HepG2 (cell line): ENCODE results near the gene ICE2. TPM values are rescaled to one million over a fixed set of nuclear protein-coding genes. Genes with fewer than 3 reads are reported as not detected.

Experiments used
- ATAC-seq: fragments of 200-7000 bp; cut with Tn5 transposase; 3 replicates; pipeline ENCODE4 v1.9.1; 2020; ENCODE audit warnings: mild to moderate bottlenecking, moderate library complexity
- BruUV-seq: library from RNA; stranded (reverse); fragments of 400-500 nt; replicated peaks from 2 replicates; lab custom pipeline; 2021; lab: Mats Ljungman, UMichigan
- CTCF ChIA-PET: fragments of 300-600 bp; formaldehyde crosslinking; extraction: SDS; loops from one replicate; lab custom pipeline; 2021; ENCODE audit warnings: low total read pairs, inconsistent platforms, low intra/inter-chr PET ratio; lab: Yijun Ruan, JAX
- POLR2A ChIA-PET: fragments of 350-600 bp; sonication (Branson Sonifier 250); formaldehyde crosslinking; loops from one replicate; lab custom pipeline; 2020; ENCODE audit warnings: antibody characterized with exemption, inconsistent platforms; lab: Yijun Ruan, JAX
- DNase-seq: peaks from one replicate; pipeline ENCODE4 v3.0.0-alpha.2; 2015; ENCODE audit warnings: low spot score
- FAIRE-seq: peaks from 3 replicates; lab custom pipeline; 2011; peaks lifted over from hg19 to GRCh38; lab: Jason Lieb, UNC
- H2AFZ ChIP-seq: one replicate; pipeline ENCODE4 v1.6.1; 2011; ENCODE audit warnings: low read length, inconsistent platforms
- H3K27ac ChIP-seq: fragments of 300-600 bp; 3 replicates; pipeline ENCODE4 v1.8.0; 2011; ENCODE audit warnings: mixed run types, mild to moderate bottlenecking, mixed read lengths, low read length, inconsistent platforms; ENCODE audit not compliant: insufficient read depth; ENCODE audit errors: extremely low read length
- H3K27me3 ChIP-seq, 2 experiments: fragments of 200-600 bp in 1 of 2; 2 replicates in 1 of 2; 3 replicates in 1 of 2; pipeline versions ENCODE4 v1.6.0 to v1.8.0; 2011; ENCODE audit warnings: low read length in 2 of 2, mild to moderate bottlenecking in 2 of 2, moderate library complexity in 2 of 2, inconsistent platforms in 1 of 2; ENCODE audit not compliant: insufficient read depth in 2 of 2, control insufficient read depth in 1 of 2
- H3K36me3 ChIP-seq, 2 experiments: fragments of 200-600 bp in 1 of 2; replicated peaks in 1 of 2; 2 replicates in 1 of 2; 3 replicates in 1 of 2; pipeline versions ENCODE4 v1.5.1 to v1.8.0; 2011; ENCODE audit warnings: low read length in 2 of 2, inconsistent platforms in 1 of 2; ENCODE audit not compliant: insufficient read depth in 2 of 2, control insufficient read depth in 1 of 2
- H3K4me1 ChIP-seq: 2 replicates; pipeline ENCODE4 v1.5.1; 2012; ENCODE audit warnings: low read length, inconsistent platforms; ENCODE audit not compliant: insufficient read depth
- H3K4me2 ChIP-seq: 2 replicates; pipeline ENCODE4 v1.6.0; 2011; ENCODE audit warnings: low read depth, low read length, inconsistent platforms
- H3K4me3 ChIP-seq, 3 experiments: fragments of 200-600 bp in 1 of 3; sonication (generic), shearing (Covaris generic) in 1 of 3; replicated peaks in 1 of 3; 2 replicates each; pipeline ENCODE4 v1.5.1; 2011 to 2016; ENCODE audit warnings: low read length in 3 of 3, inconsistent platforms in 2 of 3, low read depth in 2 of 3, mild to moderate bottlenecking in 2 of 3, control low read depth in 1 of 3, mixed read lengths in 1 of 3; ENCODE audit not compliant: insufficient read depth in 1 of 3
- H3K79me2 ChIP-seq: one replicate; pipeline ENCODE4 v1.6.1; 2011; ENCODE audit warnings: low read length, inconsistent platforms; ENCODE audit not compliant: insufficient read depth
- H3K9ac ChIP-seq: 2 replicates; pipeline ENCODE4 v1.6.0; 2011; ENCODE audit warnings: mild to moderate bottlenecking, low read depth, low read length, inconsistent platforms; ENCODE audit not compliant: insufficient read depth
- H3K9me3 ChIP-seq: 2 replicates; pipeline ENCODE4 v1.5.1; 2012; ENCODE audit warnings: mild to moderate bottlenecking, low read length
- H4K20me1 ChIP-seq: 2 replicates; pipeline ENCODE4 v1.6.0; 2011; ENCODE audit warnings: inconsistent platforms, mild to moderate bottlenecking, low read length, moderate library complexity; ENCODE audit not compliant: insufficient read depth
- CEBPB ChIP-seq: IDR thresholded peaks from 2 replicates; pipeline ENCODE4 v1.6.1; 2011; ENCODE audit warnings: low read depth, low read length, improper control_type of control experiment, borderline replicate concordance
- DNMT3B ChIP-seq: conservative IDR thresholded peaks from 2 replicates; pipeline ENCODE4 v1.6.1; 2016; ENCODE audit warnings: missing biosample characterization, control low read depth
- MAFK ChIP-seq, 2 experiments: IDR thresholded peaks in 1 of 2; conservative IDR thresholded peaks in 1 of 2; 2 replicates each; pipeline ENCODE4 v1.6.1; 2011; ENCODE audit warnings: improper control_type of control experiment in 2 of 2, low read length in 2 of 2
- NAIF1 ChIP-seq: sonication (generic); formaldehyde crosslinking; IDR thresholded peaks from 2 replicates; pipeline ENCODE4 v1.5.0; 2020; ENCODE audit warnings: mild to moderate bottlenecking, missing genetic modification reagents, borderline replicate concordance
- NFE2L2 ChIP-seq: fragments of 150-350 bp; IDR thresholded peaks from 2 replicates; pipeline ENCODE4 v1.6.1; 2014; ENCODE audit warnings: low read length
- ZNF20 ChIP-seq: sonication (generic); formaldehyde crosslinking; IDR thresholded peaks from 2 replicates; pipeline ENCODE4 v1.4.0; 2020; ENCODE audit warnings: mild to moderate bottlenecking, moderate library complexity, missing genetic modification reagents
- ZNF674 ChIP-seq: sonication (generic); formaldehyde crosslinking; IDR thresholded peaks from 2 replicates; pipeline ENCODE4 v1.5.0; 2020; ENCODE audit warnings: low read depth, mild to moderate bottlenecking, missing genetic modification reagents
- ZSCAN22 ChIP-seq: sonication (generic); formaldehyde crosslinking; IDR thresholded peaks from 2 replicates; pipeline ENCODE4 v1.4.0; 2020; ENCODE audit warnings: mild to moderate bottlenecking, missing genetic modification reagents
- in situ Hi-C: cut with HindIII; loops from 2 replicates; pipeline ENCODE4 v1.10.0; 2017; ENCODE audit warnings: low pct_unique_long_range_greater_than_20kb; ENCODE audit not compliant: extremely low pct_ligation_motif_present
- intact Hi-C: fragments of 100-400 bp; cut with micrococcal nuclease; formaldehyde crosslinking; loops from one replicate; pipeline ENCODE4 v1.10.0; 2022; ENCODE audit not compliant: unreplicated experiment
- polyA plus RNA-seq, 8 experiments: library from polyadenylated mRNA; depleted of rRNA in 3 of 8; stranded (reverse) in 7 of 8; unstranded in 1 of 8; fragments of >200 nt; fragmentation: Illumina TruSeq in 4 of 8; extraction: Trizol in 4 of 8; gene quantifications; 2 replicates each; pipeline versions ENCODE4 v1.2.1 to v1.2.3, GENCODE V29; 2011 to 2016; ENCODE audit warnings: low read depth in 4 of 8, missing spikeins in 1 of 8, mixed read lengths in 1 of 8; ENCODE audit not compliant: insufficient read depth in 1 of 8
- total RNA-seq, 5 experiments: library from RNA; depleted of rRNA; stranded (reverse); fragments of >200 nt; fragmentation: Illumina TruSeq; extraction: Trizol; gene quantifications; 2 replicates each; pipeline ENCODE4 v1.2.3, GENCODE V29; 2016; ENCODE audit warnings: low read depth in 1 of 5
- TF ChIP-seq, protein P1 (sequence below): sonication (generic); formaldehyde crosslinking; IDR thresholded peaks from 2 replicates; pipeline ENCODE4 v1.5.0; 2020; ENCODE audit warnings: missing genetic modification reagents
- TF ChIP-seq, protein P2 (sequence below): sonication (generic); formaldehyde crosslinking; IDR thresholded peaks from 2 replicates; pipeline ENCODE4 v1.8.1; 2023; ENCODE audit warnings: missing genetic modification reagents, inconsistent platforms, borderline replicate concordance

Gene ICE2
- total and polyA plus RNA-seq, 2 of the 13 experiments (the other 11 are each of a cell fraction or from before 2014, with no cell fraction given) = 24.8 to 26.4 TPM

DNA sequence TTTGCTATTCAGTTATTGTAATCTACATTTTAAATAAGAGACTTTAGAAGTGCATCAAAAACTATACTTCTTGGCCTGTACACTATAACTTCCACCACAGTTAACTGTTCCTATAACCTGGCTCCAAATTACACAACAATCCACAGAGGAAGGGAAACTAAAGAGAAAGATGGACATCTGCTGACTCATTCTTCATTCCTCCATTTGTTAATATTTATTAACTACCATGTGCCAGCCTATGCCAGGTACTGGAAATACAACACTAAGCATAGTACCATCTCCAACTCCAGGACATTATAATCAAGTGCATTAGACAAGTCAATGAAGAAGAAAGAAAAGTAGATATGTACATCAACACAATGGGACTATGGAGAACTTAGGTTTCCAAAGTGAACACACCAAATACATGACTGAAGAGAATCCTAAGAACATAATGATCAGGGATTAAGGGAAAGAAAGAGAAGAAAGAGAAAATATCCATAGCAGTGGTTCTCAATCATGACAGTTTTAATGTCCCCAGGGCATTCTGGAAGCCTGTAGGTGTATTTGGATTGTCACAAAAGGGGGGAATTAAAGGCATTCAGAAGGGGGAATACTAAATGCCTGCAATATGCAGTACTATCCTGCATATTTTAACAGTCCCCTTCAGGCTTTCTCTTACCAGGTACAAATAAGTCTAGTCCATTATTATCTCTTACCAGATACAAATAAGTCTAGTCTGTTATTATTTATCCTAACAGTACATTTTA, 8.9 kb downstream of the ICE2 start:
- ChIA-PET CTCF (no interaction called here), POLR2A (no interaction called here)
- Histone ChIP-seq H3K79me2 (peaks cover 9% of the 10 kb centered on the region), H3K9me3 (no peaks in the 10 kb centered on the region), H3K27me3 (no peaks in the 10 kb centered on the region), H3K27ac (no peak overlapping the region), H2AFZ (no peak overlapping the region), H3K4me3 (no peak overlapping the region), H4K20me1 (no peaks in the 10 kb centered on the region), H3K4me1 (peaks cover 21% of the 10 kb centered on the region), H3K9ac (no peak overlapping the region), H3K4me2 (no peak overlapping the region), H3K36me3 (peaks cover 1 to 48% of the 10 kb centered on the region in 2 experiments)
- DNase-seq = peak; percentile 21
- in situ Hi-C loops (loop anchor here (25.0 kb wide), 1 partner anchor 783 kb away; the partner anchor contains the start of gene BNIP2), intact Hi-C loops (no loop called here)
- BruUV-seq = no TSS peak
- ATAC-seq = no peak
- FAIRE-seq = no peak
- TF ChIP-seq ZSCAN22 (CRISPR knock-in tag) = no peak
- TF ChIP-seq ZNF20 (CRISPR knock-in tag) = no peak
- TF ChIP-seq, protein P1, sequence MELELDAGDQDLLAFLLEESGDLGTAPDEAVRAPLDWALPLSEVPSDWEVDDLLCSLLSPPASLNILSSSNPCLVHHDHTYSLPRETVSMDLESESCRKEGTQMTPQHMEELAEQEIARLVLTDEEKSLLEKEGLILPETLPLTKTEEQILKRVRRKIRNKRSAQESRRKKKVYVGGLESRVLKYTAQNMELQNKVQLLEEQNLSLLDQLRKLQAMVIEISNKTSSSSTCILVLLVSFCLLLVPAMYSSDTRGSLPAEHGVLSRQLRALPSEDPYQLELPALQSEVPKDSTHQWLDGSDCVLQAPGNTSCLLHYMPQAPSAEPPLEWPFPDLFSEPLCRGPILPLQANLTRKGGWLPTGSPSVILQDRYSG (CRISPR knock-in tag) = no peak
- no peak for TF ChIP-seq ZNF674 (CRISPR knock-in tag)
- TF ChIP-seq CEBPB = peak; percentile 5; the same call in 1 of the 2 replicates
- peak; percentile 79 for TF ChIP-seq NFE2L2
- peak in 1 of 2 experiments; percentile 7; a peak in 1 of 4 replicates for TF ChIP-seq MAFK (conservative IDR thresholded peaks at IDR 0.05 in 1 of 2, IDR thresholded peaks at IDR 0.05 in 1 of 2; ENCODE audit: low read length in 2 of 2)
- TF ChIP-seq DNMT3B (CRISPR knock-in tag) = 0 out of 2 replicates have a peak, but pooled peaks have one; percentile 28
- TF ChIP-seq NAIF1 (CRISPR knock-in tag) = no peak
- TF ChIP-seq, protein P2, sequence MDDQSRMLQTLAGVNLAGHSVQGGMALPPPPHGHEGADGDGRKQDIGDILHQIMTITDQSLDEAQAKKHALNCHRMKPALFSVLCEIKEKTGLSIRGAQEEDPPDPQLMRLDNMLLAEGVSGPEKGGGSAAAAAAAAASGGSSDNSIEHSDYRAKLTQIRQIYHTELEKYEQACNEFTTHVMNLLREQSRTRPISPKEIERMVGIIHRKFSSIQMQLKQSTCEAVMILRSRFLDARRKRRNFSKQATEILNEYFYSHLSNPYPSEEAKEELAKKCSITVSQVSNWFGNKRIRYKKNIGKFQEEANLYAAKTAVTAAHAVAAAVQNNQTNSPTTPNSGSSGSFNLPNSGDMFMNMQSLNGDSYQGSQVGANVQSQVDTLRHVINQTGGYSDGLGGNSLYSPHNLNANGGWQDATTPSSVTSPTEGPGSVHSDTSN (CRISPR knock-in tag) = no peak
